MG63 (cell line): ENCODE results near the gene CD248. TPM values are rescaled to one million over a fixed set of nuclear protein-coding genes. Genes with fewer than 3 reads are reported as not detected.

Experiments
- DNase-seq: peaks from one replicate; pipeline ENCODE4 v3.0.0-alpha.2; 2020
- H3K27me3 ChIP-seq: fragments of 250-450 bp; sonication (Bioruptor Pico); 2 replicates; pipeline ENCODE4 v1.5.1; 2020; ENCODE audit warnings: mild to moderate bottlenecking, moderate library complexity
- H3K36me3 ChIP-seq: fragments of 250-450 bp; sonication (Bioruptor Pico); 2 replicates; pipeline ENCODE4 v1.5.1; 2020; ENCODE audit warnings: mild to moderate bottlenecking, moderate library complexity
- H3K4me3 ChIP-seq: fragments of 250-450 bp; sonication (Bioruptor Pico); 2 replicates; pipeline ENCODE4 v1.5.1; 2020; ENCODE audit warnings: mild to moderate bottlenecking, moderate library complexity
- H3K9me3 ChIP-seq: fragments of 250-450 bp; sonication (Bioruptor Pico); 2 replicates; pipeline ENCODE4 v1.5.1; 2020; ENCODE audit warnings: mild to moderate bottlenecking, moderate library complexity
- total RNA-seq: library from RNA; depleted of rRNA; stranded (reverse); fragments of >200 nt; shearing (Covaris generic); gene quantifications from 2 replicates; pipeline ENCODE4 v1.2.3, GENCODE V29; 2014; ENCODE audit warnings: low replicate concordance

The CD248 gene
- total RNA-seq, 1 experiment from 2014 or later = not detected

GRCh38 chr11:66289548-66290329, 27.1 kb downstream of the CD248 start:
- H3K9me3 ChIP-seq = no peaks in the 10 kb centered on the region
- no peak for DNase-seq
- peaks cover 17% of the 10 kb centered on the region for H3K27me3 ChIP-seq
- H3K4me3 ChIP-seq = peak overlapping the region; percentile 77
- peaks cover 8% of the 10 kb centered on the region for H3K36me3 ChIP-seq

- DNase-seq = peak; percentile 99
- peak within 1 kb of the TSS; percentile 77 for H3K4me3 ChIP-seq
- no peaks in the 10 kb centered on the region for H3K9me3 ChIP-seq
- H3K36me3 ChIP-seq = peaks cover 8% of the 10 kb centered on the region
- peaks cover 17% of the 10 kb centered on the region for H3K27me3 ChIP-seq
Observed at GRCh38 chr11:66288671-66289547, 27.9 kb downstream of the CD248 start, which contains the start of gene YIF1A. TSS of gene YIF1A (minus strand) at chr11:66289143. CDS start at chr11:66288985, 158 bp downstream.

- peaks cover 17% of the 10 kb centered on the region for H3K27me3 ChIP-seq
- peak overlapping the region; percentile 77 for H3K4me3 ChIP-seq
- DNase-seq = no peak
- no peaks in the 10 kb centered on the region for H3K9me3 ChIP-seq
- H3K36me3 ChIP-seq = peaks cover 8% of the 10 kb centered on the region
Observed at GRCh38 chr11:66287889-66288670, 28.8 kb downstream of the CD248 start.

GRCh38 chr11:66287211-66287888, 29.5 kb downstream of the CD248 start:
- peaks cover 13% of the 10 kb centered on the region for H3K27me3 ChIP-seq
- no peaks in the 10 kb centered on the region for H3K9me3 ChIP-seq
- H3K4me3 ChIP-seq = peak overlapping the region; percentile 77; the same call in 1 of the 2 replicates
- no peak for DNase-seq
- H3K36me3 ChIP-seq = peaks cover 8% of the 10 kb centered on the region

GRCh38 chr11:66286699-66287098, 30.1 kb downstream of the CD248 start:
- H3K9me3 ChIP-seq = no peaks in the 10 kb centered on the region
- H3K27me3 ChIP-seq = peaks cover 8% of the 10 kb centered on the region
- H3K4me3 ChIP-seq = no peak overlapping the region
- peaks cover 8% of the 10 kb centered on the region for H3K36me3 ChIP-seq
- DNase-seq = no peak

- Histone ChIP-seq H3K4me3 (no peak overlapping the region), H3K9me3 (no peaks in the 10 kb centered on the region), H3K36me3 (peaks cover 8% of the 10 kb centered on the region), H3K27me3 (no peaks in the 10 kb centered on the region)
- no peak for DNase-seq
Observed at GRCh38 chr11:66285250-66285947, 31.4 kb downstream of the CD248 start.

- DNase-seq = no peak
- Histone ChIP-seq H3K4me3 (no peak overlapping the region), H3K36me3 (peaks cover 8% of the 10 kb centered on the region), H3K9me3 (no peaks in the 10 kb centered on the region), H3K27me3 (no peaks in the 10 kb centered on the region)
Observed at GRCh38 chr11:66284526-66285078, 32.2 kb downstream of the CD248 start.

- Histone ChIP-seq H3K27me3 (no peaks in the 10 kb centered on the region), H3K9me3 (no peaks in the 10 kb centered on the region), H3K36me3 (peaks cover 8% of the 10 kb centered on the region), H3K4me3 (no peak overlapping the region)
- no peak for DNase-seq
Observed at GRCh38 chr11:66283461-66284105, 33.3 kb downstream of the CD248 start.

GRCh38 chr11:66282468-66283455, 34.1 kb downstream of the CD248 start:
- peak; percentile 92 for DNase-seq
- Histone ChIP-seq H3K27me3 (no peaks in the 10 kb centered on the region), H3K36me3 (peaks cover 8% of the 10 kb centered on the region), H3K9me3 (no peaks in the 10 kb centered on the region), H3K4me3 (no peak overlapping the region)

GRCh38 chr11:66281776-66282467, 34.9 kb downstream of the CD248 start:
- Histone ChIP-seq H3K27me3 (no peaks in the 10 kb centered on the region), H3K9me3 (no peaks in the 10 kb centered on the region), H3K36me3 (peaks cover 8% of the 10 kb centered on the region), H3K4me3 (no peak overlapping the region)
- no peak for DNase-seq

GRCh38 chr11:66281001-66281400, 35.8 kb downstream of the CD248 start:
- Histone ChIP-seq H3K9me3 (no peaks in the 10 kb centered on the region), H3K27me3 (no peaks in the 10 kb centered on the region), H3K4me3 (no peak overlapping the region), H3K36me3 (peaks cover 5% of the 10 kb centered on the region)
- DNase-seq = no peak

- no peak for DNase-seq
- H3K4me3 ChIP-seq = no peak overlapping the region
- H3K9me3 ChIP-seq = no peaks in the 10 kb centered on the region
- H3K36me3 ChIP-seq = peaks cover 7% of the 10 kb centered on the region
- H3K27me3 ChIP-seq = no peaks in the 10 kb centered on the region
Observed at GRCh38 chr11:66280428-66280827, 36.4 kb downstream of the CD248 start.

GRCh38 chr11:66279092-66279734, 37.6 kb downstream of the CD248 start:
- no peak for DNase-seq
- no peaks in the 10 kb centered on the region for H3K27me3 ChIP-seq
- no peak overlapping the region for H3K4me3 ChIP-seq
- peaks cover 11% of the 10 kb centered on the region for H3K36me3 ChIP-seq
- no peaks in the 10 kb centered on the region for H3K9me3 ChIP-seq
